ENCODE results near the gene OTUB1. TPM values are rescaled to one million over a fixed set of nuclear protein-coding genes. Genes with fewer than 3 reads are reported as not detected.
A peak's percentile ranks its signal among the peaks of the same experiment; 100 is the strongest.

The OTUB1 gene
- total and polyA plus RNA-seq, 2 of the 13 experiments (the other 11 are each of a cell fraction or from before 2014, with no cell fraction given), result 58.8 to 130 TPM

- TF ChIP-seq ZNF18 (CRISPR knock-in tag; IDR thresholded peaks at IDR 0.05; ENCODE audit: insufficient replicate concordance) (no peak), PCBP1 (IDR thresholded peaks at IDR 0.05; ENCODE audit: borderline replicate concordance, low read depth, low read length) (peak; percentile 94), CTCF (CRISPR knock-in tag; IDR thresholded peaks at IDR 0.05) (no peak; the same call in 1 of the 2 replicates), SKIL (CRISPR knock-in tag; IDR thresholded peaks at IDR 0.05; ENCODE audit: borderline replicate concordance) (no peak), ZBTB1 (CRISPR knock-in tag; IDR thresholded peaks at IDR 0.05; ENCODE audit: borderline replicate concordance) (no peak), BCL6 (CRISPR knock-in tag; IDR thresholded peaks at IDR 0.05) (no peak; the same call in 1 of the 2 replicates), ATF5 (CRISPR knock-in tag; IDR thresholded peaks at IDR 0.05; ENCODE audit: low read depth) (no peak), DMTF1 (CRISPR knock-in tag; IDR thresholded peaks at IDR 0.05) (no peak), ZNF557 (CRISPR knock-in tag; IDR thresholded peaks at IDR 0.05) (0 out of 2 replicates have a peak, but pooled peaks have one; percentile 77), LCORL (IDR thresholded peaks at IDR 0.05) (no peak), LCORL (CRISPR knock-in tag; IDR thresholded peaks at IDR 0.05) (peak; percentile 71; the same call in 1 of the 2 replicates), USF2 (IDR thresholded peaks at IDR 0.05; ENCODE audit: low read depth, low read length) (no peak), USF2 (CRISPR knock-in tag; IDR thresholded peaks at IDR 0.05; ENCODE audit: borderline replicate concordance) (no peak), ZFP41 (CRISPR knock-in tag; IDR thresholded peaks at IDR 0.05; ENCODE audit: borderline replicate concordance) (no peak), ZBTB34 (CRISPR knock-in tag; IDR thresholded peaks at IDR 0.05) (no peak)
These were observed at the start of gene OTUB1 (continued) for GRCh38 chr11:63986156-63986931.
